Prostate gland (tissue), 2 donors: ENCODE results near the gene HSPBP1. TPM values are rescaled to one million over a fixed set of nuclear protein-coding genes. Genes with fewer than 3 reads are reported as not detected.

Experiments used
- DNase-seq: peaks from one replicate; pipeline ENCODE4 v3.0.0-alpha.2; 2019; ENCODE audit warnings: low spot score
- H3K27ac ChIP-seq, 2 donors: fragments of 200-600 bp; sonication (generic); 2 replicates each; pipeline ENCODE4 v1.5.1; 2017 to 2019
- H3K27me3 ChIP-seq: fragments of 200-600 bp; sonication (generic); replicated peaks from 2 replicates; pipeline ENCODE4 v1.5.1; 2019; ENCODE audit not compliant: insufficient read depth
- H3K36me3 ChIP-seq, 2 donors: fragments of 200-600 bp; sonication (generic); 1 replicate in 1 of 2; 2 replicates in 1 of 2; pipeline versions ENCODE4 v1.5.1 to v1.8.1; 2017 to 2019
- H3K4me1 ChIP-seq: fragments of 200-600 bp; sonication (generic); replicated peaks from 2 replicates; pipeline ENCODE4 v1.5.1; 2019
- H3K4me3 ChIP-seq, 2 donors: fragments of 200-600 bp; sonication (generic); 2 replicates each; pipeline ENCODE4 v1.5.1; 2017 to 2019
- H3K9me3 ChIP-seq: fragments of 200-600 bp; sonication (generic); 2 replicates; pipeline ENCODE4 v1.5.1; 2017
- CTCF ChIP-seq, 4 experiments: fragments of 200-600 bp in 2 of 4; fragments of 450-650 bp in 2 of 4; sonication (generic) in 2 of 4; IDR thresholded peaks; 1 replicate in 3 of 4; 2 replicates in 1 of 4; pipeline ENCODE4 v1.5.1; 2016 to 2019; ENCODE audit warnings: antibody characterized with exemption in 4 of 4, mild to moderate bottlenecking in 2 of 4, moderate library complexity in 2 of 4
- POLR2A ChIP-seq: fragments of 450-650 bp; IDR thresholded peaks from one replicate; pipeline ENCODE4 v1.6.1; 2016; ENCODE audit warnings: antibody characterized with exemption, mild to moderate bottlenecking
- POLR2AphosphoS5 ChIP-seq: sonication (generic); formaldehyde crosslinking; IDR thresholded peaks from one replicate; pipeline ENCODE4 v1.6.1; 2017; ENCODE audit warnings: antibody characterized with exemption
- WGBS: methylation state at CpG from one replicate; pipeline ENCODE4 v1.1.5; 2018; 5-methylcytosine and 5-hydroxymethylcytosine counted together
- intact Hi-C: fragments of 100-400 bp; cut with DNase I; formaldehyde crosslinking; loops from one replicate; pipeline ENCODE4 v1.14.2; 2022
- total RNA-seq, 2 donors: library from RNA; depleted of rRNA; stranded (reverse); fragments of >200 nt; gene quantifications; one replicate each; pipeline ENCODE4 v1.1.0, GENCODE V29; 2016

Gene HSPBP1
- total RNA-seq, 2 donors from 2014 or later: 33.6 to 36.0 TPM

- WGBS: 96% methylated on average over 12 of the region's 12 CpGs
- no peak for DNase-seq
- H3K9me3 ChIP-seq: no peaks in the 10 kb centered on the region
- H3K4me1 ChIP-seq: no peaks in the 10 kb centered on the region
- no peak overlapping the region for H3K27ac ChIP-seq
- no peak for TF ChIP-seq POLR2AphosphoS5
- no peak for TF ChIP-seq POLR2A
- TF ChIP-seq CTCF (IDR thresholded peaks at IDR 0.05): no peak
- no peak overlapping the region for H3K4me3 ChIP-seq
- no peaks in the 10 kb centered on the region for H3K27me3 ChIP-seq
- intact Hi-C loops: no loop called here
- H3K36me3 ChIP-seq: no peaks in the 10 kb centered on the region
Measured at GRCh38 chr19:55265723-55266386, 14.1 kb downstream of the HSPBP1 start.

- Histone ChIP-seq H3K9me3 (no peaks in the 10 kb centered on the region), H3K27me3 (no peaks in the 10 kb centered on the region), H3K36me3 (no peaks in the 10 kb centered on the region), H3K27ac (no peak overlapping the region), H3K4me1 (no peaks in the 10 kb centered on the region), H3K4me3 (no peak overlapping the region)
- 92% methylated on average over 16 of the region's 16 CpGs for WGBS
- no peak for TF ChIP-seq POLR2A
- no peak for TF ChIP-seq CTCF (IDR thresholded peaks at IDR 0.05)
- no peak for TF ChIP-seq POLR2AphosphoS5
- intact Hi-C loops: no loop called here
- DNase-seq: no peak
Measured at GRCh38 chr19:55265173-55265572, 14.7 kb downstream of the HSPBP1 start.

GRCh38 chr19:55264531-55264930 is 15.4 kb downstream of the HSPBP1 start:
- intact Hi-C loops: no loop called here
- Histone ChIP-seq H3K4me1 (no peaks in the 10 kb centered on the region), H3K27me3 (no peaks in the 10 kb centered on the region), H3K36me3 (no peaks in the 10 kb centered on the region), H3K9me3 (no peaks in the 10 kb centered on the region), H3K4me3 (no peak overlapping the region), H3K27ac (no peak overlapping the region)
- 79% methylated on average over 5 of the region's 5 CpGs for WGBS
- TF ChIP-seq POLR2A (no peak), POLR2AphosphoS5 (no peak), CTCF (IDR thresholded peaks at IDR 0.05) (no peak)
- no peak for DNase-seq

- H3K4me3 ChIP-seq: no peak overlapping the region
- H3K9me3 ChIP-seq: no peaks in the 10 kb centered on the region
- H3K36me3 ChIP-seq: no peaks in the 10 kb centered on the region
- TF ChIP-seq POLR2AphosphoS5 (no peak), CTCF (IDR thresholded peaks at IDR 0.05) (no peak), POLR2A (no peak)
- WGBS: 92% methylated on average over 9 of the region's 9 CpGs
- H3K27ac ChIP-seq: no peak overlapping the region
- intact Hi-C loops: no loop called here
- H3K27me3 ChIP-seq: no peaks in the 10 kb centered on the region
- DNase-seq: no peak
- no peaks in the 10 kb centered on the region for H3K4me1 ChIP-seq
Measured at GRCh38 chr19:55262359-55262758, 17.6 kb downstream of the HSPBP1 start.

GRCh38 chr19:55261671-55262126 is 18.2 kb downstream of the HSPBP1 start:
- no peak for DNase-seq

More at GRCh38 chr19:55261671-55262126, 18.2 kb downstream of the HSPBP1 start:
- no peaks in the 10 kb centered on the region for H3K36me3 ChIP-seq
- 90% methylated on average over 13 of the region's 13 CpGs for WGBS
- no peaks in the 10 kb centered on the region for H3K9me3 ChIP-seq
- H3K27ac ChIP-seq: no peak overlapping the region
- no peak overlapping the region for H3K4me3 ChIP-seq
- intact Hi-C loops: no loop called here
- peaks cover 5% of the 10 kb centered on the region for H3K4me1 ChIP-seq
- no peak for TF ChIP-seq POLR2A
- no peak for TF ChIP-seq CTCF (IDR thresholded peaks at IDR 0.05)
- no peak for TF ChIP-seq POLR2AphosphoS5
- H3K27me3 ChIP-seq: no peaks in the 10 kb centered on the region
